GM18505 (cell line): Measurements from ENCODE around the gene GRB10.

Source experiments
- ATAC-seq: cut with Tn5 transposase; IDR thresholded peaks from one replicate; pipeline ENCODE4 v1.9.1; 2021; ENCODE audit not compliant: unreplicated experiment
- POLR2A ChIP-seq: IDR thresholded peaks from 4 replicates; pipeline ENCODE4 v1.6.1; 2011; ENCODE audit warnings: borderline replicate concordance; ENCODE audit not compliant: insufficient read depth, insufficient read length; ENCODE audit errors: extremely low read depth

Gene GRB10

GRCh38 chr7:50672045-50672444 is 110.7 kb downstream of the GRB10 start:
- TF ChIP-seq POLR2A, result no peak

GRCh38 chr7:50671386-50671785 is 111.3 kb downstream of the GRB10 start:
- no peak for ATAC-seq
- TF ChIP-seq POLR2A, result no peak

More at GRCh38 chr7:50672045-50672444, 110.7 kb downstream of the GRB10 start:
- no peak for ATAC-seq

GRCh38 chr7:50669890-50670289 is 112.8 kb downstream of the GRB10 start:
- TF ChIP-seq POLR2A, result no peak
- ATAC-seq, result no peak

- no peak for ATAC-seq
- no peak for TF ChIP-seq POLR2A
Observed at GRCh38 chr7:50667789-50668226, 114.9 kb downstream of the GRB10 start.

GRCh38 chr7:50667338-50667737 is 115.4 kb downstream of the GRB10 start:
- no peak for TF ChIP-seq POLR2A
- ATAC-seq, result no peak

- ATAC-seq, result no peak
- no peak for TF ChIP-seq POLR2A
Observed at GRCh38 chr7:50666124-50666496, 116.6 kb downstream of the GRB10 start.

GRCh38 chr7:50665403-50666123 is 117.1 kb downstream of the GRB10 start:
- TF ChIP-seq POLR2A, result no peak
- ATAC-seq, result no peak

GRCh38 chr7:50664937-50665336 is 117.8 kb downstream of the GRB10 start:
- peak; percentile 28 for ATAC-seq
- TF ChIP-seq POLR2A, result no peak

GRCh38 chr7:50664461-50664922 is 118.2 kb downstream of the GRB10 start:
- TF ChIP-seq POLR2A, result no peak
- peak; percentile 68 for ATAC-seq

- TF ChIP-seq POLR2A, result no peak
- no peak for ATAC-seq
Observed at GRCh38 chr7:50663396-50664102, 119.1 kb downstream of the GRB10 start.

GRCh38 chr7:50662996-50663395 is 119.7 kb downstream of the GRB10 start:
- no peak for TF ChIP-seq POLR2A
- no peak for ATAC-seq

- TF ChIP-seq POLR2A, result no peak
- ATAC-seq, result no peak
Observed at GRCh38 chr7:50662041-50662694, 120.5 kb downstream of the GRB10 start.

GRCh38 chr7:50661345-50662040 is 121.2 kb downstream of the GRB10 start:
- ATAC-seq, result peak; percentile 49
- no peak for TF ChIP-seq POLR2A
